Hepatocyte (in vitro differentiated cells): Measurements from ENCODE around the gene ATAD3C. TPM values are rescaled to one million over a fixed set of nuclear protein-coding genes. Genes with fewer than 3 reads are reported as not detected.
"Not testable (repeated sequence)": the region's sequence is repeated elsewhere in the genome, so short reads cannot be mapped to it uniquely, and the experiment has no call there.

Experiments used
- DNase-seq: peaks from one replicate; pipeline ENCODE4 v3.0.0-alpha.2; 2016; ENCODE audit warnings: low spot score
- H2AFZ ChIP-seq: fragments of 200-600 bp; sonication (generic); 2 replicates; pipeline ENCODE4 v1.6.0; 2016; ENCODE audit warnings: antibody characterized with exemption, mild to moderate bottlenecking
- H3K27ac ChIP-seq: fragments of 200-600 bp; sonication (generic); 2 replicates; pipeline ENCODE4 v1.5.1; 2016; ENCODE audit warnings: mild to moderate bottlenecking
- H3K27me3 ChIP-seq: fragments of 200-600 bp; sonication (generic); 2 replicates; pipeline ENCODE4 v1.6.1; 2016
- H3K36me3 ChIP-seq: fragments of 200-600 bp; sonication (generic); replicated peaks from 2 replicates; pipeline ENCODE4 v1.5.1; 2016; ENCODE audit warnings: low read depth; ENCODE audit not compliant: insufficient read depth
- H3K4me1 ChIP-seq: fragments of 200-600 bp; sonication (generic); 2 replicates; pipeline ENCODE4 v1.5.1; 2016; ENCODE audit warnings: mild to moderate bottlenecking, moderate library complexity; ENCODE audit not compliant: insufficient read depth
- H3K4me2 ChIP-seq: fragments of 200-600 bp; sonication (generic); 2 replicates; pipeline ENCODE4 v1.6.0; 2016
- H3K4me3 ChIP-seq: fragments of 200-600 bp; sonication (generic); 2 replicates; pipeline ENCODE4 v1.5.1; 2016; ENCODE audit warnings: mild to moderate bottlenecking
- H3K79me2 ChIP-seq: fragments of 200-600 bp; sonication (generic); 2 replicates; pipeline ENCODE4 v1.6.0; 2017; ENCODE audit warnings: mild to moderate bottlenecking
- H3K9me2 ChIP-seq: fragments of 200-600 bp; sonication (generic); replicated peaks from 2 replicates; pipeline ENCODE4 v1.6.0; 2017; ENCODE audit warnings: mild to moderate bottlenecking; ENCODE audit not compliant: insufficient read depth
- H3K9me3 ChIP-seq: fragments of 200-600 bp; sonication (generic); 2 replicates; pipeline ENCODE4 v1.5.1; 2016; ENCODE audit warnings: low read depth, mild to moderate bottlenecking
- H4K20me1 ChIP-seq: fragments of 200-600 bp; sonication (generic); 2 replicates; pipeline ENCODE4 v1.6.0; 2016; ENCODE audit warnings: mild to moderate bottlenecking; ENCODE audit not compliant: insufficient read depth, poor library complexity, severe bottlenecking
- CTCF ChIP-seq: fragments of 200-600 bp; sonication (generic); IDR thresholded peaks from 2 replicates; pipeline ENCODE4 v1.5.1; 2016; ENCODE audit warnings: antibody characterized with exemption, mild to moderate bottlenecking; ENCODE audit not compliant: poor library complexity
- EZH2 ChIP-seq: fragments of 200-600 bp; sonication (generic); IDR thresholded peaks from 2 replicates; pipeline ENCODE4 v1.6.1; 2016; ENCODE audit warnings: antibody characterized with exemption, mild to moderate bottlenecking, borderline replicate concordance
- EZH2phosphoT487 ChIP-seq: fragments of 200-600 bp; sonication (generic); IDR thresholded peaks from one replicate; pipeline ENCODE4 v1.6.1; 2018; ENCODE audit warnings: antibody characterized with exemption, mild to moderate bottlenecking, low read depth, moderate library complexity; ENCODE audit not compliant: unreplicated experiment, severe bottlenecking
- WGBS: methylation state at CpG from one replicate; pipeline ENCODE4 v1.1.6; 2016; ENCODE audit warnings: low lambda C conversion rate; ENCODE audit errors: missing lambda C conversion rate; 5-methylcytosine and 5-hydroxymethylcytosine counted together
- polyA plus RNA-seq: library from polyadenylated mRNA; unstranded; fragments of >200 nt; fragmentation: Nextera tagmentation; extraction: Ambion mirVana; gene quantifications from 2 replicates; pipeline ENCODE4 v1.2.1, GENCODE V29; 2016
- total RNA-seq: library from RNA; depleted of rRNA; stranded (reverse); fragments of >200 nt; gene quantifications from 2 replicates; pipeline ENCODE4 v1.2.3, GENCODE V29; 2014

ATAD3C gene
- total and polyA plus RNA-seq, 2 experiments from 2014 or later, result 0.10 to 1.2 TPM

- 93% methylated on average over 26 of the region's 26 CpGs for WGBS
- no peaks in the 10 kb centered on the region for H3K79me2 ChIP-seq
- no peaks in the 10 kb centered on the region for H3K27me3 ChIP-seq
- DNase-seq, result no peak
- no peaks in the 10 kb centered on the region for H3K9me2 ChIP-seq
- TF ChIP-seq EZH2, result no peak
- TF ChIP-seq EZH2phosphoT487, result no peak
- no peak for TF ChIP-seq CTCF
- H3K4me3 ChIP-seq, result no peak overlapping the region
- no peaks in the 10 kb centered on the region for H3K36me3 ChIP-seq
- H3K27ac ChIP-seq, result no peak overlapping the region
- no peaks in the 10 kb centered on the region for H3K9me3 ChIP-seq
- no peak overlapping the region for H3K4me2 ChIP-seq
- no peaks in the 10 kb centered on the region for H3K4me1 ChIP-seq
- H4K20me1 ChIP-seq, result no peaks in the 10 kb centered on the region
- no peak overlapping the region for H2AFZ ChIP-seq
These were observed 2.3 kb downstream of the ATAD3C start for GRCh38 chr1:1451696-1452364.

- H3K4me2 ChIP-seq, H4K20me1 ChIP-seq, H3K9me2 ChIP-seq, H3K27ac ChIP-seq, H2AFZ ChIP-seq, H3K36me3 ChIP-seq, H3K4me1 ChIP-seq, DNase-seq, H3K9me3 ChIP-seq, H3K79me2 ChIP-seq, H3K4me3 ChIP-seq, H3K27me3 ChIP-seq: not testable (repeated sequence)
- 72% methylated on average over 8 of the region's 8 CpGs for WGBS
These were observed 2.9 kb downstream of the ATAD3C start for GRCh38 chr1:1452365-1452739.

- no peak for DNase-seq
- no peak overlapping the region for H2AFZ ChIP-seq
- TF ChIP-seq EZH2 (no peak), CTCF (no peak), EZH2phosphoT487 (no peak)
- H3K9me2 ChIP-seq, result no peaks in the 10 kb centered on the region
- H3K9me3 ChIP-seq, result no peaks in the 10 kb centered on the region
- H4K20me1 ChIP-seq, result no peaks in the 10 kb centered on the region
- no peak overlapping the region for H3K27ac ChIP-seq
- H3K79me2 ChIP-seq, result no peaks in the 10 kb centered on the region
- no peak overlapping the region for H3K4me2 ChIP-seq
- H3K4me3 ChIP-seq, result no peak overlapping the region
- WGBS, result 97% methylated on average over 16 of the region's 16 CpGs
- H3K4me1 ChIP-seq, result no peaks in the 10 kb centered on the region
- no peaks in the 10 kb centered on the region for H3K36me3 ChIP-seq
- no peaks in the 10 kb centered on the region for H3K27me3 ChIP-seq
These were observed 3.4 kb downstream of the ATAD3C start for GRCh38 chr1:1452882-1453281.

- H3K4me1 ChIP-seq, DNase-seq, H3K9me3 ChIP-seq, H3K79me2 ChIP-seq, H3K4me2 ChIP-seq, H3K27ac ChIP-seq, H4K20me1 ChIP-seq, H3K27me3 ChIP-seq, H3K9me2 ChIP-seq, H2AFZ ChIP-seq, H3K4me3 ChIP-seq, H3K36me3 ChIP-seq: not testable (repeated sequence)
- 92% methylated on average over 26 of the region's 41 CpGs for WGBS
These were observed 5.0 kb downstream of the ATAD3C start for GRCh38 chr1:1454286-1455056.
